Body of pancreas (tissue), 4 donors: ENCODE measurements around the gene CBFA2T3. TPM values are rescaled to one million over a fixed set of nuclear protein-coding genes. Genes with fewer than 3 reads are reported as not detected.

Experiments
- ATAC-seq: fragments of 150-250 bp; one replicate; pipeline ENCODE4 v1.9.1; 2016
- DNase-seq, 4 donors: peaks; one replicate each; pipeline ENCODE4 v3.0.0-alpha.2; 2019
- H3K27ac ChIP-seq, 4 donors: fragments of 200-600 bp; sonication (generic); 1 replicate in 3 of 4; 2 replicates in 1 of 4; pipeline versions ENCODE4 v1.5.1 to v1.6.1; 2016 to 2019; ENCODE audit warnings: mild to moderate bottlenecking in 1 of 4, mixed read lengths in 1 of 4, moderate library complexity in 1 of 4
- H3K27me3 ChIP-seq, 2 donors: fragments of 200-600 bp; sonication (generic); one replicate each; pipeline ENCODE4 v1.6.0; 2016; ENCODE audit warnings: mild to moderate bottlenecking in 1 of 2
- H3K36me3 ChIP-seq, 2 donors: fragments of 200-600 bp; sonication (generic); replicated peaks in 1 of 2; 2 replicates each; pipeline ENCODE4 v1.5.1; 2016; ENCODE audit warnings: low read depth in 2 of 2; ENCODE audit not compliant: insufficient read depth in 1 of 2
- H3K4me1 ChIP-seq: fragments of 200-600 bp; sonication (generic); one replicate; pipeline ENCODE4 v1.6.0; 2016
- H3K4me3 ChIP-seq, 2 donors: fragments of 200-600 bp; sonication (generic); 1 replicate in 1 of 2; 2 replicates in 1 of 2; pipeline ENCODE4 v1.5.1; 2016 to 2019
- H3K9me3 ChIP-seq, 3 donors: fragments of 200-600 bp; sonication (generic); 1 replicate in 2 of 3; 2 replicates in 1 of 3; pipeline ENCODE4 v1.5.1; 2016
- POLR2A ChIP-seq, 3 donors: fragments of 450-650 bp; IDR thresholded peaks; one replicate each; pipeline ENCODE4 v1.6.1; 2016; ENCODE audit warnings: antibody characterized with exemption in 3 of 3, mild to moderate bottlenecking in 2 of 3
- WGBS, 2 donors: methylation state at CpG; one replicate each; pipeline ENCODE4 v1.1.5; 2017; 5-methylcytosine and 5-hydroxymethylcytosine counted together
- intact Hi-C: fragments of 100-400 bp; cut with DNase I; formaldehyde crosslinking; loops from one replicate; pipeline ENCODE4 v1.15.1; 2023
- total RNA-seq, 2 donors: library from RNA; depleted of rRNA; stranded (reverse); fragments of >200 nt; gene quantifications; one replicate each; pipeline ENCODE4 v1.1.0, GENCODE V29; 2016
- TF ChIP-seq, protein P1 (sequence below), 7 experiments: fragments of 450-650 bp in 4 of 7; fragments of 200-600 bp in 3 of 7; sonication (generic) in 3 of 7; IDR thresholded peaks; one replicate each; pipeline ENCODE4 v1.5.1; 2016 to 2019; ENCODE audit warnings: antibody characterized with exemption in 7 of 7

CBFA2T3 gene
- total RNA-seq, 2 donors from 2014 or later = 7.8 to 16.2 TPM

DNA sequence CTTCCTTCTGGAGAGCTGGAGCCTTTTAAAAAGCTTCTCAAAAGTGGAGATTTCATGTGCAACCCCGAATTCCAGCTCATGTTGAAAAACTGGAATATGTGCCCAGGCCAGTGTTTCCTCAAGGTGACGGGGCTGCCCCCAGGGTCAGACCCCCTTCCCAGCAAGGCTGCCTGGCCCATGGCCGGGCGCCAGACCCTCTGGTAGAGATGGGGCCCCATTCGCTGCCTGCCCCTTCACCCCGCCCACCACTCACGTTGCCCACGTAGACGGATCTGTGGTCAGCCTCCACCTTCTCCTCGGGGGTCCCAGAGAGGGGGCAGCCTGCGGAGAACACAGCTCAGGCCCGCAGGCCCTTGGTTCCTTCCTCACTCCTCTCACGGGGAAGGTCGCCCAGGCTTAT lies 111.7 kb downstream of the CBFA2T3 start:
- TF ChIP-seq, protein P1, sequence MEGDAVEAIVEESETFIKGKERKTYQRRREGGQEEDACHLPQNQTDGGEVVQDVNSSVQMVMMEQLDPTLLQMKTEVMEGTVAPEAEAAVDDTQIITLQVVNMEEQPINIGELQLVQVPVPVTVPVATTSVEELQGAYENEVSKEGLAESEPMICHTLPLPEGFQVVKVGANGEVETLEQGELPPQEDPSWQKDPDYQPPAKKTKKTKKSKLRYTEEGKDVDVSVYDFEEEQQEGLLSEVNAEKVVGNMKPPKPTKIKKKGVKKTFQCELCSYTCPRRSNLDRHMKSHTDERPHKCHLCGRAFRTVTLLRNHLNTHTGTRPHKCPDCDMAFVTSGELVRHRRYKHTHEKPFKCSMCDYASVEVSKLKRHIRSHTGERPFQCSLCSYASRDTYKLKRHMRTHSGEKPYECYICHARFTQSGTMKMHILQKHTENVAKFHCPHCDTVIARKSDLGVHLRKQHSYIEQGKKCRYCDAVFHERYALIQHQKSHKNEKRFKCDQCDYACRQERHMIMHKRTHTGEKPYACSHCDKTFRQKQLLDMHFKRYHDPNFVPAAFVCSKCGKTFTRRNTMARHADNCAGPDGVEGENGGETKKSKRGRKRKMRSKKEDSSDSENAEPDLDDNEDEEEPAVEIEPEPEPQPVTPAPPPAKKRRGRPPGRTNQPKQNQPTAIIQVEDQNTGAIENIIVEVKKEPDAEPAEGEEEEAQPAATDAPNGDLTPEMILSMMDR (IDR thresholded peaks at IDR 0.05) = no peak
- TF ChIP-seq POLR2A (IDR thresholded peaks at IDR 0.05) = no peak
- Histone ChIP-seq H3K9me3 (no peaks in the 10 kb centered on the region), H3K4me1 (no peaks in the 10 kb centered on the region), H3K4me3 (no peak overlapping the region), H3K27me3 (no peaks in the 10 kb centered on the region), H3K27ac (no peak overlapping the region), H3K36me3 (no peaks in the 10 kb centered on the region)
- 77 to 93% methylated on average over 3 to 9 of the region's 14 CpGs for WGBS, 2 donors
- ATAC-seq = no peak
- intact Hi-C loops = no loop called here
- no peak for DNase-seq

DNA sequence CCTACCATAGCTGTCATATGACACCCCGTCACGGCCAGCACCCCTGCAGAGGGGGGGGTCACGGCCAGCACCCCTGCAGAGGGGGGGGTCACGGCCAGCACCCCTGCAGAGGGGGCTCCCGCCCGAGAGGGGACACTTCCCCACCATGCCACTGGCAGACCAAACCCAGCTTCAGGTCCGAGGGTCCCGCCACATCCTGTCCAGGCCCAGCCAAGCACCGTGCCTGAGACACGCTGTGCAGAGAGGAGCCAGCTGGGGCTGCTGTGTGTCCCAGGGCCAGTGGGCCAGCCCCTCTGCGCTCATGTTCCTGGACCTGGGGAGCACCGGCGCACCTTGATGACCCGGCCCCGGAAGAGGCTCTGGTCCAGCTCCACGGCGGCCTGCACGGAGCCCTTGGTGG lies 112.5 kb downstream of the CBFA2T3 start:
- Histone ChIP-seq H3K4me3 (no peak overlapping the region), H3K27ac (no peak overlapping the region), H3K27me3 (no peaks in the 10 kb centered on the region), H3K4me1 (no peaks in the 10 kb centered on the region), H3K36me3 (peaks cover 0 to 4% of the 10 kb centered on the region in 2 donors), H3K9me3 (no peaks in the 10 kb centered on the region)
- ATAC-seq (peak; percentile 8), DNase-seq (no peak)
- intact Hi-C loops = no loop called here
- no peak for TF ChIP-seq POLR2A (IDR thresholded peaks at IDR 0.05)
- TF ChIP-seq, protein P1 (IDR thresholded peaks at IDR 0.05) = no peak
- WGBS, 2 donors = 77 to 96% methylated on average over 4 to 14 of the region's 18 CpGs

DNA sequence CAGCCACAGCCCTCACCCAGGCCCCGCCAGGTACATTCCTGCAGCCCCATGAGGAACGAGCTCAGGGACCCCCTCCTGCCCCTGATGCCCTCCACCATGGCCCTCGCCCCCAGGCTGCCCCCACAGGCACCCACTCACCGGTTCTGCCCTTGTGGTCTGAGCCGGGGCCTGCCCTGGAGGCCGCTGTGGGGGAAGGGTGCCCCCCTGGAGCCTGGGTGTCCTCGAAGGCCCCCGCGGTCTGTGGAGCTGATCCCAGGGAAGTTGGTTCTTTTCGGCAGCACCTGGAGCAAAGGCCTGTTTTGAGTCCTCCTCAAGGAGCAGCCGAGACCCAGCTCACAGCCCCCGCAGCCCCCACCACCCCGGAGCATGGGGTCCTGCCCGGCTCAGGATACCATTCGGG lies 112.9 kb downstream of the CBFA2T3 start:
- ATAC-seq = no peak
- intact Hi-C loops = no loop called here
- H3K4me3 ChIP-seq = no peak overlapping the region
- no peaks in the 10 kb centered on the region for H3K9me3 ChIP-seq
- 71% methylated on average over 11 of the region's 15 CpGs; no CpG with 5 or more reads in 1 of the 2 donors for WGBS, 2 donors
- TF ChIP-seq, protein P1 (IDR thresholded peaks at IDR 0.05) = no peak
- TF ChIP-seq POLR2A (IDR thresholded peaks at IDR 0.05) = no peak
- no peaks in the 10 kb centered on the region for H3K4me1 ChIP-seq
- H3K36me3 ChIP-seq = peaks cover 0 to 4% of the 10 kb centered on the region in 2 donors
- no peak for DNase-seq
- no peak overlapping the region for H3K27ac ChIP-seq
- no peaks in the 10 kb centered on the region for H3K27me3 ChIP-seq

DNA sequence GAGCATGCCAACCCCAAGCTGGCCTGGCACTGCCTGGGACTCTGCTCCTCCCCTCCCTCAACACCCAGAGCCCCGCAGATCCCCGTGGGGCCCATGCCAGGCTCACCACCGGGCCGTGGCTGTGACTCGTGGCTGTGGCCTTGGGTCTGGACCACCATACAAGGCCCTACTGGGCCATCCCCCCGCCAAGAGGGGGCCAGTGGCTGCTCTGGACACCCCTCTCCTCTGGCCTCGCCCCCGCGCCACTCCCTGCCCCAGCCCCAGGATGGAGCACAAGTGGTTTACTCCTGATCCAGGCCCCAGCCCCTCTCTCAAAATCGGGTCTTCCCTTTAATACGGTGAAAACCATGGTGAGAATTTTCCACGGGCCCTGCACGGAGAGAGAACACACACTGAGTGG lies 113.6 kb downstream of the CBFA2T3 start:
- Histone ChIP-seq H3K36me3 (peaks cover 0 to 4% of the 10 kb centered on the region in 2 donors), H3K9me3 (no peaks in the 10 kb centered on the region), H3K27ac (no peak overlapping the region), H3K4me3 (no peak overlapping the region), H3K4me1 (no peaks in the 10 kb centered on the region), H3K27me3 (no peaks in the 10 kb centered on the region)
- 79 to 82% methylated on average over 9 to 12 of the region's 13 CpGs for WGBS, 2 donors
- TF ChIP-seq POLR2A (IDR thresholded peaks at IDR 0.05) = no peak
- TF ChIP-seq, protein P1 (IDR thresholded peaks at IDR 0.05) = no peak
- DNase-seq = no peak
- ATAC-seq = no peak
- intact Hi-C loops = no loop called here

DNA sequence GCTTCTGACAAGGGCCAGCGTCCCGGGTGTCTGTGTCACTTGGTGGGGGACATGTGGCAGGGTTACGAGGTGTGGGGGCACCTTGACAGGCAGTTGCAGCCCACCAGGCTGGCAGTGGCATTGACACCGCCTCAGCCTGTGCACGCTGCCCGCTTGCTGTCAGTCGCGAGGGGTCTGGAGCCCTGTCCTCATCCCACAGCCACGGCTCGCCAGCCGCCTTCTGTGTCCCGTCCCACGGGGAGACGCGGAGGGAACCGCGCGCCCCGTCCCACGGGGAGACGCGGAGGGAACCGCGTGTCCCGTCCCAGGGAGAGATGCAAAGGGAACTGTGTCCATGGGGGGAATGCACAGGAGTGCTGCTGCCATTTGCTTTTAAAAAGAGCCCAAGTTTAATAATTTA lies 114.0 kb downstream of the CBFA2T3 start:
- intact Hi-C loops = no loop called here
- TF ChIP-seq, protein P1 (IDR thresholded peaks at IDR 0.05) = no peak
- TF ChIP-seq POLR2A (IDR thresholded peaks at IDR 0.05) = no peak
- ATAC-seq = no peak
- Histone ChIP-seq H3K27ac (no peak overlapping the region), H3K27me3 (no peaks in the 10 kb centered on the region), H3K4me3 (no peak overlapping the region), H3K4me1 (peaks cover 4% of the 10 kb centered on the region), H3K36me3 (peaks cover 0 to 4% of the 10 kb centered on the region in 2 donors), H3K9me3 (no peaks in the 10 kb centered on the region)
- DNase-seq = no peak
- 92 to 96% methylated on average over 17 to 25 of the region's 25 CpGs for WGBS, 2 donors
